ENCODE data around the gene CDHR1.

DNA sequence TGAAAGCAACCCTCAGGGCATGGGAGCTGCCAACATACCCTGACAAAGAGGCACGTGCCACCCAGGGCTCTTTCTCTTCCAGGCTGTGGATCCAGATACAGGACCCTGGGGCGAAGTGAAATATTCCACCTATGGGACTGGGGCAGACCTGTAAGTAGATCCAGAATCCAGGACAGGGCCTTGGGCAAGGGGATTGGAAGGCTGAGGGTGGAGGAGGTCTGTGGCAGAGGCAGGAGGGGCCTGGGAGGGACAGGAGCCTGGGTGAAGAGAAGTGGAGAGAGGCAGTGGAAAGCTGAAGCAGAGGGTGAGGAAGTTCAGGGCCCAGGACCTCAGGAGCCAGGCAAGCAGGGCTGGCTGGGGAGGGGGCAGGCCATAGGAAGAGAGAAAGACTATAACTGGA is 17.2 kb downstream of the CDHR1 start:
- TF ChIP-seq, protein P1, sequence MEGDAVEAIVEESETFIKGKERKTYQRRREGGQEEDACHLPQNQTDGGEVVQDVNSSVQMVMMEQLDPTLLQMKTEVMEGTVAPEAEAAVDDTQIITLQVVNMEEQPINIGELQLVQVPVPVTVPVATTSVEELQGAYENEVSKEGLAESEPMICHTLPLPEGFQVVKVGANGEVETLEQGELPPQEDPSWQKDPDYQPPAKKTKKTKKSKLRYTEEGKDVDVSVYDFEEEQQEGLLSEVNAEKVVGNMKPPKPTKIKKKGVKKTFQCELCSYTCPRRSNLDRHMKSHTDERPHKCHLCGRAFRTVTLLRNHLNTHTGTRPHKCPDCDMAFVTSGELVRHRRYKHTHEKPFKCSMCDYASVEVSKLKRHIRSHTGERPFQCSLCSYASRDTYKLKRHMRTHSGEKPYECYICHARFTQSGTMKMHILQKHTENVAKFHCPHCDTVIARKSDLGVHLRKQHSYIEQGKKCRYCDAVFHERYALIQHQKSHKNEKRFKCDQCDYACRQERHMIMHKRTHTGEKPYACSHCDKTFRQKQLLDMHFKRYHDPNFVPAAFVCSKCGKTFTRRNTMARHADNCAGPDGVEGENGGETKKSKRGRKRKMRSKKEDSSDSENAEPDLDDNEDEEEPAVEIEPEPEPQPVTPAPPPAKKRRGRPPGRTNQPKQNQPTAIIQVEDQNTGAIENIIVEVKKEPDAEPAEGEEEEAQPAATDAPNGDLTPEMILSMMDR (conservative IDR thresholded peaks at IDR 0.05; ENCODE audit: low read depth in 2 of 2), result no peak
- TF ChIP-seq POLR2AphosphoS5 (IDR thresholded peaks at IDR 0.05; ENCODE audit: low read depth), result no peak
- TF ChIP-seq, protein P2, sequence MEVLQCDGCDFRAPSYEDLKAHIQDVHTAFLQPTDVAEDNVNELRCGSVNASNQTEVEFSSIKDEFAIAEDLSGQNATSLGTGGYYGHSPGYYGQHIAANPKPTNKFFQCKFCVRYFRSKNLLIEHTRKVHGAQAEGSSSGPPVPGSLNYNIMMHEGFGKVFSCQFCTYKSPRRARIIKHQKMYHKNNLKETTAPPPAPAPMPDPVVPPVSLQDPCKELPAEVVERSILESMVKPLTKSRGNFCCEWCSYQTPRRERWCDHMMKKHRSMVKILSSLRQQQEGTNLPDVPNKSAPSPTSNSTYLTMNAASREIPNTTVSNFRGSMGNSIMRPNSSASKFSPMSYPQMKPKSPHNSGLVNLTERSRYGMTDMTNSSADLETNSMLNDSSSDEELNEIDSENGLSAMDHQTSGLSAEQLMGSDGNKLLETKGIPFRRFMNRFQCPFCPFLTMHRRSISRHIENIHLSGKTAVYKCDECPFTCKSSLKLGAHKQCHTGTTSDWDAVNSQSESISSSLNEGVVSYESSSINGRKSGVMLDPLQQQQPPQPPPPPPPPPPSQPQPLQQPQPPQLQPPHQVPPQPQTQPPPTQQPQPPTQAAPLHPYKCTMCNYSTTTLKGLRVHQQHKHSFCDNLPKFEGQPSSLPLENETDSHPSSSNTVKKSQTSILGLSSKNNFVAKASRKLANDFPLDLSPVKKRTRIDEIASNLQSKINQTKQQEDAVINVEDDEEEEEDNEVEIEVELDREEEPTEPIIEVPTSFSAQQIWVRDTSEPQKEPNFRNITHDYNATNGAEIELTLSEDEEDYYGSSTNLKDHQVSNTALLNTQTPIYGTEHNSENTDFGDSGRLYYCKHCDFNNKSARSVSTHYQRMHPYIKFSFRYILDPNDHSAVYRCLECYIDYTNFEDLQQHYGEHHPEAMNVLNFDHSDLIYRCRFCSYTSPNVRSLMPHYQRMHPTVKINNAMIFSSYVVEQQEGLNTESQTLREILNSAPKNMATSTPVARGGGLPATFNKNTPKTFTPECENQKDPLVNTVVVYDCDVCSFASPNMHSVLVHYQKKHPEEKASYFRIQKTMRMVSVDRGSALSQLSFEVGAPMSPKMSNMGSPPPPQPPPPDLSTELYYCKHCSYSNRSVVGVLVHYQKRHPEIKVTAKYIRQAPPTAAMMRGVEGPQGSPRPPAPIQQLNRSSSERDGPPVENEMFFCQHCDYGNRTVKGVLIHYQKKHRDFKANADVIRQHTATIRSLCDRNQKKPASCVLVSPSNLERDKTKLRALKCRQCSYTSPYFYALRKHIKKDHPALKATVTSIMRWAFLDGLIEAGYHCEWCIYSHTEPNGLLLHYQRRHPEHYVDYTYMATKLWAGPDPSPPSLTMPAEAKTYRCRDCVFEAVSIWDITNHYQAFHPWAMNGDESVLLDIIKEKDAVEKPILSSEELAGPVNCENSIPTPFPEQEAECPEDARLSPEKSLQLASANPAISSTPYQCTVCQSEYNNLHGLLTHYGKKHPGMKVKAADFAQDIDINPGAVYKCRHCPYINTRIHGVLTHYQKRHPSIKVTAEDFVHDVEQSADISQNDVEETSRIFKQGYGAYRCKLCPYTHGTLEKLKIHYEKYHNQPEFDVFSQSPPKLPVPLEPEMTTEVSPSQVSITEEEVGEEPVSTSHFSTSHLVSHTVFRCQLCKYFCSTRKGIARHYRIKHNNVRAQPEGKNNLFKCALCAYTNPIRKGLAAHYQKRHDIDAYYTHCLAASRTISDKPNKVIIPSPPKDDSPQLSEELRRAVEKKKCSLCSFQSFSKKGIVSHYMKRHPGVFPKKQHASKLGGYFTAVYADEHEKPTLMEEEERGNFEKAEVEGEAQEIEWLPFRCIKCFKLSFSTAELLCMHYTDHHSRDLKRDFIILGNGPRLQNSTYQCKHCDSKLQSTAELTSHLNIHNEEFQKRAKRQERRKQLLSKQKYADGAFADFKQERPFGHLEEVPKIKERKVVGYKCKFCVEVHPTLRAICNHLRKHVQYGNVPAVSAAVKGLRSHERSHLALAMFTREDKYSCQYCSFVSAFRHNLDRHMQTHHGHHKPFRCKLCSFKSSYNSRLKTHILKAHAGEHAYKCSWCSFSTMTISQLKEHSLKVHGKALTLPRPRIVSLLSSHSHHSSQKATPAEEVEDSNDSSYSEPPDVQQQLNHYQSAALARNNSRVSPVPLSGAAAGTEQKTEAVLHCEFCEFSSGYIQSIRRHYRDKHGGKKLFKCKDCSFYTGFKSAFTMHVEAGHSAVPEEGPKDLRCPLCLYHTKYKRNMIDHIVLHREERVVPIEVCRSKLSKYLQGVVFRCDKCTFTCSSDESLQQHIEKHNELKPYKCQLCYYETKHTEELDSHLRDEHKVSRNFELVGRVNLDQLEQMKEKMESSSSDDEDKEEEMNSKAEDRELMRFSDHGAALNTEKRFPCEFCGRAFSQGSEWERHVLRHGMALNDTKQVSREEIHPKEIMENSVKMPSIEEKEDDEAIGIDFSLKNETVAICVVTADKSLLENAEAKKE (CRISPR knock-in tag; IDR thresholded peaks at IDR 0.05), result no peak
- TF ChIP-seq, protein P3, sequence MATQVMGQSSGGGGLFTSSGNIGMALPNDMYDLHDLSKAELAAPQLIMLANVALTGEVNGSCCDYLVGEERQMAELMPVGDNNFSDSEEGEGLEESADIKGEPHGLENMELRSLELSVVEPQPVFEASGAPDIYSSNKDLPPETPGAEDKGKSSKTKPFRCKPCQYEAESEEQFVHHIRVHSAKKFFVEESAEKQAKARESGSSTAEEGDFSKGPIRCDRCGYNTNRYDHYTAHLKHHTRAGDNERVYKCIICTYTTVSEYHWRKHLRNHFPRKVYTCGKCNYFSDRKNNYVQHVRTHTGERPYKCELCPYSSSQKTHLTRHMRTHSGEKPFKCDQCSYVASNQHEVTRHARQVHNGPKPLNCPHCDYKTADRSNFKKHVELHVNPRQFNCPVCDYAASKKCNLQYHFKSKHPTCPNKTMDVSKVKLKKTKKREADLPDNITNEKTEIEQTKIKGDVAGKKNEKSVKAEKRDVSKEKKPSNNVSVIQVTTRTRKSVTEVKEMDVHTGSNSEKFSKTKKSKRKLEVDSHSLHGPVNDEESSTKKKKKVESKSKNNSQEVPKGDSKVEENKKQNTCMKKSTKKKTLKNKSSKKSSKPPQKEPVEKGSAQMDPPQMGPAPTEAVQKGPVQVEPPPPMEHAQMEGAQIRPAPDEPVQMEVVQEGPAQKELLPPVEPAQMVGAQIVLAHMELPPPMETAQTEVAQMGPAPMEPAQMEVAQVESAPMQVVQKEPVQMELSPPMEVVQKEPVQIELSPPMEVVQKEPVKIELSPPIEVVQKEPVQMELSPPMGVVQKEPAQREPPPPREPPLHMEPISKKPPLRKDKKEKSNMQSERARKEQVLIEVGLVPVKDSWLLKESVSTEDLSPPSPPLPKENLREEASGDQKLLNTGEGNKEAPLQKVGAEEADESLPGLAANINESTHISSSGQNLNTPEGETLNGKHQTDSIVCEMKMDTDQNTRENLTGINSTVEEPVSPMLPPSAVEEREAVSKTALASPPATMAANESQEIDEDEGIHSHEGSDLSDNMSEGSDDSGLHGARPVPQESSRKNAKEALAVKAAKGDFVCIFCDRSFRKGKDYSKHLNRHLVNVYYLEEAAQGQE (IDR thresholded peaks at IDR 0.05; ENCODE audit: unreplicated experiment), result no peak
- no peak for TF ChIP-seq EZH2 (IDR thresholded peaks at IDR 0.05; ENCODE audit: low read depth, unreplicated experiment)
- TF ChIP-seq NANOG (IDR thresholded peaks at IDR 0.05; ENCODE audit: borderline replicate concordance), result no peak
- TF ChIP-seq JUNB (IDR thresholded peaks at IDR 0.05; ENCODE audit: unreplicated experiment), result no peak
- no peak for TF ChIP-seq CREB1 (CRISPR knock-in tag; IDR thresholded peaks at IDR 0.05; ENCODE audit: low read depth)
- TF ChIP-seq ZNF331 (CRISPR knock-in tag; IDR thresholded peaks at IDR 0.05; ENCODE audit: low read depth), result no peak
- no peak for TF ChIP-seq EZH2phosphoT487 (IDR thresholded peaks at IDR 0.05; ENCODE audit: unreplicated experiment)
- TF ChIP-seq, protein P4, sequence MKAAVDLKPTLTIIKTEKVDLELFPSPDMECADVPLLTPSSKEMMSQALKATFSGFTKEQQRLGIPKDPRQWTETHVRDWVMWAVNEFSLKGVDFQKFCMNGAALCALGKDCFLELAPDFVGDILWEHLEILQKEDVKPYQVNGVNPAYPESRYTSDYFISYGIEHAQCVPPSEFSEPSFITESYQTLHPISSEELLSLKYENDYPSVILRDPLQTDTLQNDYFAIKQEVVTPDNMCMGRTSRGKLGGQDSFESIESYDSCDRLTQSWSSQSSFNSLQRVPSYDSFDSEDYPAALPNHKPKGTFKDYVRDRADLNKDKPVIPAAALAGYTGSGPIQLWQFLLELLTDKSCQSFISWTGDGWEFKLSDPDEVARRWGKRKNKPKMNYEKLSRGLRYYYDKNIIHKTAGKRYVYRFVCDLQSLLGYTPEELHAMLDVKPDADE (IDR thresholded peaks at IDR 0.05), result no peak

All from GM23338 (cell line).